Smooth muscle cell (in vitro differentiated cells): Measurements from ENCODE around the gene ZFX. TPM values are rescaled to one million over a fixed set of nuclear protein-coding genes. Genes with fewer than 3 reads are reported as not detected.

ENCODE experiments used
- DNase-seq: peaks from one replicate; lab custom pipeline; 2025; ENCODE audit not compliant: unreplicated experiment; lab: John Stamatoyannopoulos, UW
- H2AFZ ChIP-seq: fragments of 200-600 bp; sonication (generic); 2 replicates; pipeline ENCODE4 v1.6.0; 2016; ENCODE audit warnings: antibody characterized with exemption, low read depth, mild to moderate bottlenecking
- H3F3A ChIP-seq: fragments of 200-600 bp; sonication (generic); 2 replicates; pipeline ENCODE4 v1.6.0; 2017; ENCODE audit warnings: antibody characterized with exemption, low read depth
- H3K27ac ChIP-seq: fragments of 200-600 bp; sonication (generic); 2 replicates; pipeline ENCODE4 v1.5.1; 2016; ENCODE audit warnings: low read depth, mild to moderate bottlenecking
- H3K27me3 ChIP-seq: fragments of 200-600 bp; sonication (generic); 2 replicates; pipeline ENCODE4 v1.6.1; 2016; ENCODE audit warnings: low read depth, mild to moderate bottlenecking
- H3K36me3 ChIP-seq: fragments of 200-600 bp; sonication (generic); 2 replicates; pipeline ENCODE4 v1.5.1; 2016; ENCODE audit warnings: low read depth
- H3K4me1 ChIP-seq: fragments of 200-600 bp; sonication (generic); 2 replicates; pipeline ENCODE4 v1.5.1; 2016; ENCODE audit warnings: low read depth
- H3K4me2 ChIP-seq: fragments of 200-600 bp; sonication (generic); 2 replicates; pipeline ENCODE4 v1.6.0; 2016; ENCODE audit warnings: mild to moderate bottlenecking
- H3K4me3 ChIP-seq: fragments of 200-600 bp; sonication (generic); 2 replicates; pipeline ENCODE4 v1.5.1; 2016; ENCODE audit warnings: mild to moderate bottlenecking
- H3K79me2 ChIP-seq: fragments of 200-600 bp; sonication (generic); 2 replicates; pipeline ENCODE4 v1.6.0; 2016; ENCODE audit warnings: low read depth, mild to moderate bottlenecking
- H3K9ac ChIP-seq: fragments of 200-600 bp; sonication (generic); 2 replicates; pipeline ENCODE4 v1.6.0; 2016; ENCODE audit warnings: low read depth
- H3K9me3 ChIP-seq: fragments of 200-600 bp; sonication (generic); replicated peaks from 2 replicates; pipeline ENCODE4 v1.5.1; 2016; ENCODE audit warnings: low read depth
- H4K20me1 ChIP-seq: fragments of 200-600 bp; sonication (generic); 2 replicates; pipeline ENCODE4 v1.6.0; 2016; ENCODE audit warnings: low read depth
- WGBS: methylation state at CpG from one replicate; pipeline ENCODE4 v1.1.7; 2016; ENCODE audit warnings: low lambda C conversion rate; 5-methylcytosine and 5-hydroxymethylcytosine counted together
- polyA plus RNA-seq: library from polyadenylated mRNA; unstranded; fragments of >200 nt; fragmentation: Nextera tagmentation; extraction: Ambion mirVana; gene quantifications from 2 replicates; pipeline ENCODE4 v1.2.1, GENCODE V29; 2016
- total RNA-seq: library from RNA; depleted of rRNA; stranded (reverse); fragments of >200 nt; gene quantifications from 2 replicates; pipeline ENCODE4 v1.2.3, GENCODE V29; 2014
- TF ChIP-seq, protein P1 (sequence below): fragments of 200-600 bp; sonication (generic); IDR thresholded peaks from 2 replicates; pipeline ENCODE4 v1.5.1; 2017; ENCODE audit warnings: borderline replicate concordance, mild to moderate bottlenecking, antibody characterized with exemption; ENCODE audit not compliant: insufficient read depth, poor library complexity, severe bottlenecking

ZFX gene
- total RNA-seq = 52.9 and 128 TPM in 2 replicates
- polyA plus RNA-seq = 17.1 and 31.5 TPM in 2 replicates

DNA sequence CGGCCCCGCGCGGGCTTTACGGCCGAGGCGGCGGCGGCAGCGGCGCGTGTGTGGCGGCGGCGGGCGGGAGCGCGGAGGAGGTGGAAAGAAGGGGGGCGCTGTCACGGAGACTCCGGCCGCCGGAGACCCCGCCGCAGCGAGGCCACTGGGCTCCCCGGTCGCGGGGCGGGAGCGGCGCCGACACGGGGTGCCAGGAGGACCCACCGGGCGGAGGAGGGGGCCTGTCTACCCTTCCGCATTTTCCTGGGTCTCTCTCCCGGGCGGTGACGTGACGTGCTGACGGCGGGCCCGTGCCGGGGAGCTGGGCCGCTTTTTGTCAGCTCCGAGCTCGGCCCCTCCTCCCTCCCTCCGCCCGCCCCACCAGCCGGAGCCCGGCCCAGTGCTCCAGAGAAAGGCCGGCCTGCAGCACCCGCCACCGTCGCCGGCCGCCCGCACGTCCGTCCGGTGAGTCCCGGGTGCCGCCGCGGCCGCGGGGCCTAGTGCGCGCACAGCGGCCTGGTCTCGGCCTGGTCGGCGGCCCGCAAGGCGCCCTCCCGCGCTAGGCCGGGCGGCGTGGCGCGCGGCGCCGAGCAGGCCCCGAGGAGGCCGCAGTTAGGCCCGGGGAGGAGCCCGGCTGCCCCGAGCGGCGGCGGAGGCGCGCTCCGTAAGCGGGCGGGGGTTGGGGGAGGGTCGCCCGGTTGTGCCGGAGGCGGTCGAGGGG, at the start of gene ZFX:
TSS of gene ZFX (plus strand) at position 379 of the 700 bp plus-strand sequence. CDS start 23,014 bp downstream, outside the sequence.
- Histone ChIP-seq H3K9me3 (no peaks in the 10 kb centered on the region), H3K27me3 (no peaks in the 10 kb centered on the region), H3K4me3 (peak within 1 kb of the TSS; percentile 99), H3K36me3 (no peaks in the 10 kb centered on the region), H2AFZ (peak within 1 kb of the TSS; percentile 59), H3K4me1 (peaks cover 60% of the 10 kb centered on the region), H3K4me2 (peak within 1 kb of the TSS; percentile 96), H3K9ac (peak within 1 kb of the TSS; percentile 97), H3F3A (peaks cover 38% of the 10 kb centered on the region), H4K20me1 (peaks cover 41% of the 10 kb centered on the region), H3K79me2 (peaks cover 41% of the 10 kb centered on the region), H3K27ac (peak within 1 kb of the TSS; percentile 98)
- WGBS = under 1% methylated on average over 53 of the region's 104 CpGs
- DNase-seq = peak; percentile 65
- TF ChIP-seq, protein P1, sequence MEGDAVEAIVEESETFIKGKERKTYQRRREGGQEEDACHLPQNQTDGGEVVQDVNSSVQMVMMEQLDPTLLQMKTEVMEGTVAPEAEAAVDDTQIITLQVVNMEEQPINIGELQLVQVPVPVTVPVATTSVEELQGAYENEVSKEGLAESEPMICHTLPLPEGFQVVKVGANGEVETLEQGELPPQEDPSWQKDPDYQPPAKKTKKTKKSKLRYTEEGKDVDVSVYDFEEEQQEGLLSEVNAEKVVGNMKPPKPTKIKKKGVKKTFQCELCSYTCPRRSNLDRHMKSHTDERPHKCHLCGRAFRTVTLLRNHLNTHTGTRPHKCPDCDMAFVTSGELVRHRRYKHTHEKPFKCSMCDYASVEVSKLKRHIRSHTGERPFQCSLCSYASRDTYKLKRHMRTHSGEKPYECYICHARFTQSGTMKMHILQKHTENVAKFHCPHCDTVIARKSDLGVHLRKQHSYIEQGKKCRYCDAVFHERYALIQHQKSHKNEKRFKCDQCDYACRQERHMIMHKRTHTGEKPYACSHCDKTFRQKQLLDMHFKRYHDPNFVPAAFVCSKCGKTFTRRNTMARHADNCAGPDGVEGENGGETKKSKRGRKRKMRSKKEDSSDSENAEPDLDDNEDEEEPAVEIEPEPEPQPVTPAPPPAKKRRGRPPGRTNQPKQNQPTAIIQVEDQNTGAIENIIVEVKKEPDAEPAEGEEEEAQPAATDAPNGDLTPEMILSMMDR = peak; percentile 6

DNA sequence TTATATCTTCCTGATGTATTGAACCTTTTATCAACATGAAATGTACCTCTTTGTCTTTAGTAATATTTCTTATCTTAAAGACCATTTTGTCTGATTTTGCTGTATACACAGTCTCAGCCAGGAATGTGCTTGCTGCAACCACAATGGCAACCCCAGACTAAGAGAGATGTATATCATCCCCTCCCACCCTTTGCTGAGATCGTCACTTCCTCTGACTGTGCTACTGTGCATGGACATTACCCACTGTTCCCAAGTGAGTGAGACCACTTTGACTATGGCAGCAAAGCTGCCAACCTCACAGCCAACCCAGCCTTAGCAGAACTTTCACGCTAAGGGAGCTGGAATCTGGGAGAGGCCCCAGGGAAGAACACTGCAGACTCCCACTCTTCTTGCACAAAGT, 48.8 kb upstream of the ZFX start:
- H3K27ac ChIP-seq = peak overlapping the region; percentile 67

DNA sequence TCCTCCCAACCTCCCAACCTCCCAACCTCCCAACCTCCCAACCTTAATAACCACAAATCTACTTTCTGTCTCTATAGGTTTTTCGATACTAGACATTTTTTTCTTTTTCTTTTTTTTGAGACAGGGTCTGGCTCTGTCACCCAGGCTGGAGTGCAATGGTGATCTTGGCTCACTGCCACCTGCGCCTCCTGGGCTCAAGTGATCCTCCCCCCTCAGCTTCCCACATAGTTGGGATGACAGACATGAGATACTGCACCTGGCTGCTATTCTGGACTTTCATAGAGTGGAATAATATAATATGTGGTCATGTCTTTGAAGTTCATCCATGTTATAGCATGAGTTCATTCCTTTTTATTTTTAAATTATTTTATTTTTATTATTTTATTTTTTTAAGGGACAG, 39.5 kb upstream of the ZFX start:
- TF ChIP-seq, protein P1 = no peak
- no peaks in the 10 kb centered on the region for H3K4me1 ChIP-seq
- H3K4me3 ChIP-seq = no peak overlapping the region
- no peaks in the 10 kb centered on the region for H4K20me1 ChIP-seq
- H3K9ac ChIP-seq = no peak overlapping the region
- no peak overlapping the region for H2AFZ ChIP-seq
- no peaks in the 10 kb centered on the region for H3K79me2 ChIP-seq
- no peak for DNase-seq
- H3K27me3 ChIP-seq = no peaks in the 10 kb centered on the region
- H3K9me3 ChIP-seq = no peaks in the 10 kb centered on the region
- H3K27ac ChIP-seq = no peak overlapping the region
- no peak overlapping the region for H3K4me2 ChIP-seq
- H3F3A ChIP-seq = no peaks in the 10 kb centered on the region
- WGBS = 90% methylated on average over 2 of the region's 2 CpGs
- H3K36me3 ChIP-seq = no peaks in the 10 kb centered on the region

More for the DNA sequence above, 48.8 kb upstream of the ZFX start:
- H3K27me3 ChIP-seq = no peaks in the 10 kb centered on the region
- no peak for DNase-seq
- H3K9me3 ChIP-seq = no peaks in the 10 kb centered on the region
- H2AFZ ChIP-seq = peak overlapping the region; percentile 42
- no peaks in the 10 kb centered on the region for H3F3A ChIP-seq
- H3K4me2 ChIP-seq = peak overlapping the region; percentile 39
- no peak overlapping the region for H3K4me3 ChIP-seq
- H3K79me2 ChIP-seq = no peaks in the 10 kb centered on the region
- H3K36me3 ChIP-seq = no peaks in the 10 kb centered on the region
- no peaks in the 10 kb centered on the region for H4K20me1 ChIP-seq
- H3K9ac ChIP-seq = peak overlapping the region; percentile 18
- 25% methylated on average over 2 of the region's 2 CpGs for whole genome bisulfite sequencing
- H3K4me1 ChIP-seq = peaks cover 3% of the 10 kb centered on the region
- TF ChIP-seq, protein P1 = no peak

DNA sequence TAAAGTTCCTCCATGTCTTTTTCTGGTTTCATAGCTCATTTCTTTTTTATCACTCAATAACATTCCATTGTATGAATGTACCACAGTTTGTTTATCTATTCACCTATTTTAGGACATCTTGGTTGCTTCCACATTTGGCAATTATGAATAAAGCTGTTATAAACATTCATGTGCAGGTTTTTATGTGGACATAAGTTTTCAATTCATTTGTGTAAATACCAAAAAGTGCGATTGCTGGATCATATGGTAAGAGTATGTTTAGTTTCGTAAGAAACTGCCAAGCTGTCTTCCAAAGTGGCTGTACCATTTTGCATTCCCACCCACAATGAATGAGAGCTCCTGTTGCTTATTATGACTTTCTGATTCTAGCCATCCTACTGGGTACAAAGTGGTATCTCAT, 36.3 kb upstream of the ZFX start:
- Histone ChIP-seq H3K79me2 (no peaks in the 10 kb centered on the region), H3F3A (no peaks in the 10 kb centered on the region), H3K9me3 (no peaks in the 10 kb centered on the region), H3K9ac (no peak overlapping the region), H3K4me1 (no peaks in the 10 kb centered on the region), H3K27ac (no peak overlapping the region), H3K4me3 (no peak overlapping the region), H3K36me3 (no peaks in the 10 kb centered on the region), H4K20me1 (no peaks in the 10 kb centered on the region), H2AFZ (no peak overlapping the region), H3K4me2 (no peak overlapping the region), H3K27me3 (no peaks in the 10 kb centered on the region)
- WGBS = 89% methylated on average over 2 of the region's 2 CpGs
- TF ChIP-seq, protein P1 = no peak
- DNase-seq = no peak
